Fibroblast of lung (primary cell): ENCODE results near the gene HBP1.

ENCODE experiments used
- CTCF ChIP-seq, 2 donors: IDR thresholded peaks in 1 of 2; conservative IDR thresholded peaks in 1 of 2; 1 replicate in 1 of 2; 2 replicates in 1 of 2; pipeline ENCODE4 v1.5.1; 2011 to 2012; ENCODE audit warnings: low read length in 2 of 2, control low read depth in 1 of 2, inconsistent platforms in 1 of 2, low read depth in 1 of 2, mild to moderate bottlenecking in 1 of 2
- EZH2 ChIP-seq: IDR thresholded peaks from 2 replicates; pipeline ENCODE4 v1.5.1; 2012; ENCODE audit warnings: low read length, control low read depth, mild to moderate bottlenecking; ENCODE audit errors: missing control alignments

GRCh38 chr7:107122486-107122911, 46.3 kb upstream of the HBP1 start:
- TF ChIP-seq CTCF (conservative IDR thresholded peaks at IDR 0.05 in 1 of 2, IDR thresholded peaks at IDR 0.05 in 1 of 2; ENCODE audit: low read depth in 1 of 2, low read length in 2 of 2) (no peak), EZH2 (no peak)
